ENCODE data around the gene SHC2.

- TF ChIP-seq, protein P1, sequence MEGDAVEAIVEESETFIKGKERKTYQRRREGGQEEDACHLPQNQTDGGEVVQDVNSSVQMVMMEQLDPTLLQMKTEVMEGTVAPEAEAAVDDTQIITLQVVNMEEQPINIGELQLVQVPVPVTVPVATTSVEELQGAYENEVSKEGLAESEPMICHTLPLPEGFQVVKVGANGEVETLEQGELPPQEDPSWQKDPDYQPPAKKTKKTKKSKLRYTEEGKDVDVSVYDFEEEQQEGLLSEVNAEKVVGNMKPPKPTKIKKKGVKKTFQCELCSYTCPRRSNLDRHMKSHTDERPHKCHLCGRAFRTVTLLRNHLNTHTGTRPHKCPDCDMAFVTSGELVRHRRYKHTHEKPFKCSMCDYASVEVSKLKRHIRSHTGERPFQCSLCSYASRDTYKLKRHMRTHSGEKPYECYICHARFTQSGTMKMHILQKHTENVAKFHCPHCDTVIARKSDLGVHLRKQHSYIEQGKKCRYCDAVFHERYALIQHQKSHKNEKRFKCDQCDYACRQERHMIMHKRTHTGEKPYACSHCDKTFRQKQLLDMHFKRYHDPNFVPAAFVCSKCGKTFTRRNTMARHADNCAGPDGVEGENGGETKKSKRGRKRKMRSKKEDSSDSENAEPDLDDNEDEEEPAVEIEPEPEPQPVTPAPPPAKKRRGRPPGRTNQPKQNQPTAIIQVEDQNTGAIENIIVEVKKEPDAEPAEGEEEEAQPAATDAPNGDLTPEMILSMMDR (optimal IDR thresholded peaks at IDR 0.05 in 1 of 3, IDR thresholded peaks at IDR 0.05 in 1 of 3, conservative IDR thresholded peaks at IDR 0.05 in 1 of 3; ENCODE audit: extremely low read depth in 1 of 3, insufficient read depth in 2 of 3, low read length in 3 of 3) = peak; percentile 55 to 88 (median 61)
- no peak for TF ChIP-seq EZH2 (IDR thresholded peaks at IDR 0.05; ENCODE audit: low read length)
Measured at GRCh38 chr19:495402-496111, 34.7 kb upstream of the SHC2 start.
